ENCODE results near the gene PIWIL1.

The PIWIL1 gene

DNA sequence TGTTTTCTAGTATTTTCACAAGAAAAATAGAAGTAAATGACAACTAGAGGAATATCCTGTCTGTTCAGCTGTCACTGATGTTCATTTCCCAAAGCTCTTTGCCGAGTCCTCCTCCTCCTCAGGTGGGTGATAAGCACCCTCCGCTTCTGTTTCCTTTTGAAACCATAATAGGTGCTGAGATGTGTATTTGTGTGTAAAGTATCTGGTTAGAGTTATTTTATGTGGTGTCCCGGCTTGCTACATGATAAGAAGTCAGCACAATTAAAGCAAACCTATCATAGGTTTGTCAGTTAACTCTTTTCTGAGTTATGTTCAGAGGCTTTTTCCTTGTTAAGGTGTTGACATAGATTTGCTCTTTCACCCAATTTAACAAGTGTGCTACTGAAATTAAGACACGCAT lies 82.4 kb downstream of the PIWIL1 start:
- no peak overlapping the region for H3K4me3 ChIP-seq (ENCODE audit: low read depth, low read length)
- TF ChIP-seq, protein P1, sequence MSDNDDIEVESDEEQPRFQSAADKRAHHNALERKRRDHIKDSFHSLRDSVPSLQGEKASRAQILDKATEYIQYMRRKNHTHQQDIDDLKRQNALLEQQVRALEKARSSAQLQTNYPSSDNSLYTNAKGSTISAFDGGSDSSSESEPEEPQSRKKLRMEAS (IDR thresholded peaks at IDR 0.05; ENCODE audit: low read depth, low read length): no peak
- TF ChIP-seq, protein P2, sequence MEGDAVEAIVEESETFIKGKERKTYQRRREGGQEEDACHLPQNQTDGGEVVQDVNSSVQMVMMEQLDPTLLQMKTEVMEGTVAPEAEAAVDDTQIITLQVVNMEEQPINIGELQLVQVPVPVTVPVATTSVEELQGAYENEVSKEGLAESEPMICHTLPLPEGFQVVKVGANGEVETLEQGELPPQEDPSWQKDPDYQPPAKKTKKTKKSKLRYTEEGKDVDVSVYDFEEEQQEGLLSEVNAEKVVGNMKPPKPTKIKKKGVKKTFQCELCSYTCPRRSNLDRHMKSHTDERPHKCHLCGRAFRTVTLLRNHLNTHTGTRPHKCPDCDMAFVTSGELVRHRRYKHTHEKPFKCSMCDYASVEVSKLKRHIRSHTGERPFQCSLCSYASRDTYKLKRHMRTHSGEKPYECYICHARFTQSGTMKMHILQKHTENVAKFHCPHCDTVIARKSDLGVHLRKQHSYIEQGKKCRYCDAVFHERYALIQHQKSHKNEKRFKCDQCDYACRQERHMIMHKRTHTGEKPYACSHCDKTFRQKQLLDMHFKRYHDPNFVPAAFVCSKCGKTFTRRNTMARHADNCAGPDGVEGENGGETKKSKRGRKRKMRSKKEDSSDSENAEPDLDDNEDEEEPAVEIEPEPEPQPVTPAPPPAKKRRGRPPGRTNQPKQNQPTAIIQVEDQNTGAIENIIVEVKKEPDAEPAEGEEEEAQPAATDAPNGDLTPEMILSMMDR (IDR thresholded peaks at IDR 0.05; ENCODE audit: low read depth, low read length): no peak
- TF ChIP-seq POLR2A (IDR thresholded peaks at IDR 0.05; ENCODE audit: extremely low read depth, insufficient read length) (no peak), MYC (IDR thresholded peaks at IDR 0.05; ENCODE audit: low read depth, low read length) (no peak)
- no peak for DNase-seq (ENCODE audit: low read depth)

DNA sequence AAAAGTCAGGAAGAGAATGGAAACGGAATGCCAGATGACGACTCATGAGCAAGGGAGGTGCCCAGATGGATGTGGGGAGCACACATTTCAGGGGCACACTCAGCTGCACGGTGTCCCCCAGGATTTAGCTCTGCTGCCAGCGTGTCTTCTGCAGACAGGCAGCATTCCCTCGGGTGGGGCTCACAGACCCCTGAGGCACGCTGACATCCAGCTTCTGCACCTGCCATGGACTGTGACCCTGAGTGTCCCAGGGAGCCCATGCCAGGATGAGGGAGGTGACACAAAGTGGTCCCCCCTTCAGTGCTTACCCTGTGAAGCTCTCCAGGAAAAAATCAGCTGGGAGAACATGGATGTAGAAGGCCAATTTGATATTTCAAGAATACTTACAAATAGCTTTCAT lies 84.2 kb downstream of the PIWIL1 start:
- TF ChIP-seq, protein P2 (IDR thresholded peaks at IDR 0.05; ENCODE audit: low read depth, low read length): no peak
- TF ChIP-seq, protein P1 (IDR thresholded peaks at IDR 0.05; ENCODE audit: low read depth, low read length): no peak
- TF ChIP-seq POLR2A (IDR thresholded peaks at IDR 0.05; ENCODE audit: extremely low read depth, insufficient read length): no peak
- TF ChIP-seq MYC (IDR thresholded peaks at IDR 0.05; ENCODE audit: low read depth, low read length): no peak
- H3K4me3 ChIP-seq (ENCODE audit: low read depth, low read length): no peak overlapping the region
- DNase-seq (ENCODE audit: low read depth): no peak

All from NB4 (cell line).